ENCODE measurements around the gene SIPA1L3.

DNA sequence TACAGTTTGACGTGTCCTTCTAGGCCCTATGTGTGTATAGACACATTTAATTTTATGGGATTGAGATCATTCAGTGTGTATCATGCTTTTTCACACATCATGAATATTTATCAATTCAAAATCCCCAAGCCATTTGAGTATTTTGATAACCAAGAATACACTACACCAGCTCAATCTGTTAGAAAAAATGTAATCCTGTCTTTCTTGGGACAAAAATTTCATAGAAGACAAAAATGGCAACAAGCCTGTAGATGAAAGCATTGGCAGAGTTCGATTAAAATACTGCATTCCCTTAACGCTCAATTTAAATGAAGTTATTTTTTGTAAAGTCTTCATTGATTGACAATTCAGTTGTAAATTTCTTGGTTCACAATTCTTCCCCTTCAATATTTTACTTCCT, 42.5 kb upstream of the SIPA1L3 start:
- TF ChIP-seq NFIC (IDR thresholded peaks at IDR 0.05) (no peak), YY1 (IDR thresholded peaks at IDR 0.05; ENCODE audit: low read depth) (no peak), ZBTB7A (IDR thresholded peaks at IDR 0.05; ENCODE audit: low read depth) (no peak), CREB1 (IDR thresholded peaks at IDR 0.05; ENCODE audit: low read depth) (no peak), EP300 (IDR thresholded peaks at IDR 0.05; ENCODE audit: borderline replicate concordance) (no peak), CEBPB (IDR thresholded peaks at IDR 0.05) (no peak), RAD21 (IDR thresholded peaks at IDR 0.05; ENCODE audit: low read depth) (no peak), FOXM1 (IDR thresholded peaks at IDR 0.05; ENCODE audit: borderline replicate concordance, low read depth) (no peak), TAF1 (IDR thresholded peaks at IDR 0.05; ENCODE audit: low read depth) (no peak)
- TF ChIP-seq, protein P1, sequence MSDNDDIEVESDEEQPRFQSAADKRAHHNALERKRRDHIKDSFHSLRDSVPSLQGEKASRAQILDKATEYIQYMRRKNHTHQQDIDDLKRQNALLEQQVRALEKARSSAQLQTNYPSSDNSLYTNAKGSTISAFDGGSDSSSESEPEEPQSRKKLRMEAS (IDR thresholded peaks at IDR 0.05) = no peak
- TF ChIP-seq, protein P2, sequence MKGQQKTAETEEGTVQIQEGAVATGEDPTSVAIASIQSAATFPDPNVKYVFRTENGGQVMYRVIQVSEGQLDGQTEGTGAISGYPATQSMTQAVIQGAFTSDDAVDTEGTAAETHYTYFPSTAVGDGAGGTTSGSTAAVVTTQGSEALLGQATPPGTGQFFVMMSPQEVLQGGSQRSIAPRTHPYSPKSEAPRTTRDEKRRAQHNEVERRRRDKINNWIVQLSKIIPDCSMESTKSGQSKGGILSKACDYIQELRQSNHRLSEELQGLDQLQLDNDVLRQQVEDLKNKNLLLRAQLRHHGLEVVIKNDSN (IDR thresholded peaks at IDR 0.05) = no peak
- TF ChIP-seq, protein P3, sequence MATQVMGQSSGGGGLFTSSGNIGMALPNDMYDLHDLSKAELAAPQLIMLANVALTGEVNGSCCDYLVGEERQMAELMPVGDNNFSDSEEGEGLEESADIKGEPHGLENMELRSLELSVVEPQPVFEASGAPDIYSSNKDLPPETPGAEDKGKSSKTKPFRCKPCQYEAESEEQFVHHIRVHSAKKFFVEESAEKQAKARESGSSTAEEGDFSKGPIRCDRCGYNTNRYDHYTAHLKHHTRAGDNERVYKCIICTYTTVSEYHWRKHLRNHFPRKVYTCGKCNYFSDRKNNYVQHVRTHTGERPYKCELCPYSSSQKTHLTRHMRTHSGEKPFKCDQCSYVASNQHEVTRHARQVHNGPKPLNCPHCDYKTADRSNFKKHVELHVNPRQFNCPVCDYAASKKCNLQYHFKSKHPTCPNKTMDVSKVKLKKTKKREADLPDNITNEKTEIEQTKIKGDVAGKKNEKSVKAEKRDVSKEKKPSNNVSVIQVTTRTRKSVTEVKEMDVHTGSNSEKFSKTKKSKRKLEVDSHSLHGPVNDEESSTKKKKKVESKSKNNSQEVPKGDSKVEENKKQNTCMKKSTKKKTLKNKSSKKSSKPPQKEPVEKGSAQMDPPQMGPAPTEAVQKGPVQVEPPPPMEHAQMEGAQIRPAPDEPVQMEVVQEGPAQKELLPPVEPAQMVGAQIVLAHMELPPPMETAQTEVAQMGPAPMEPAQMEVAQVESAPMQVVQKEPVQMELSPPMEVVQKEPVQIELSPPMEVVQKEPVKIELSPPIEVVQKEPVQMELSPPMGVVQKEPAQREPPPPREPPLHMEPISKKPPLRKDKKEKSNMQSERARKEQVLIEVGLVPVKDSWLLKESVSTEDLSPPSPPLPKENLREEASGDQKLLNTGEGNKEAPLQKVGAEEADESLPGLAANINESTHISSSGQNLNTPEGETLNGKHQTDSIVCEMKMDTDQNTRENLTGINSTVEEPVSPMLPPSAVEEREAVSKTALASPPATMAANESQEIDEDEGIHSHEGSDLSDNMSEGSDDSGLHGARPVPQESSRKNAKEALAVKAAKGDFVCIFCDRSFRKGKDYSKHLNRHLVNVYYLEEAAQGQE (IDR thresholded peaks at IDR 0.05; ENCODE audit: low read depth) = no peak

Data from Ishikawa (cell line).